ENCODE results near the gene DMRT3.

DNA sequence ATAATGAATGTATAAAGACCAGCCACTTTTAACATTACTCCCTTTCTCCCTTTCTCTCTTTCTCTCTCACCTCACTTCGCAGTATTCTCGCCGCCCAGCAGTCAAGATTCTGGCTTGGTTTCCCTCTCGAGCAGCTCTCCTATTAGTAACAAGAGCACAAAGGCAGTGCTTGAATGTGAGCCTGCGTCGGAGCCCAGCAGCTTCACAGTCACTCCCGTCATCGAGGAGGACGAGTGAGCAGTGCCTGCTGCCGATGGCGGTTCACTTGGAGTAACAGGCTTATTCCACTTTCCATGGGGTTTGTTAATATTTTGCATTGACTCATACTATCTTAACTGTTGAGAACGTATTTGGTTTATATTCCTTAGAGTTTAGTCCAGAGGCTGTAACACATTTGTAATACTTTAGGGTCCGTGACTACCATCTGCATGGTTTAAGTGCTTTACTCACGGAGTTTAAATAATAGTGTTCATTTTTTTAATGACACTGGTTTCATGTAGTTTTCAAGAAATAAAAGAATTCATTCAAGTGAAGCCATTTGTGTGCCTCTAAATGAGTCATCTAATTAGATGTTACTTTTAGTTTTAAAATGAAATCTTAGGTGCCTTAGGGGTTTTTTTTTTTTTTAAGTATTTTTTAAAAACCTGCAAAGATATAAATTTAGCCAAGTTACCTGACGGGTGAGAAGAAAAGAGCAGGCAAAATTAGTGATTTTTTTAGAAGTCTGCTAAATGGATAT lies 8.4 kb upstream of the DMRT3 start:
- TF ChIP-seq, protein P1, sequence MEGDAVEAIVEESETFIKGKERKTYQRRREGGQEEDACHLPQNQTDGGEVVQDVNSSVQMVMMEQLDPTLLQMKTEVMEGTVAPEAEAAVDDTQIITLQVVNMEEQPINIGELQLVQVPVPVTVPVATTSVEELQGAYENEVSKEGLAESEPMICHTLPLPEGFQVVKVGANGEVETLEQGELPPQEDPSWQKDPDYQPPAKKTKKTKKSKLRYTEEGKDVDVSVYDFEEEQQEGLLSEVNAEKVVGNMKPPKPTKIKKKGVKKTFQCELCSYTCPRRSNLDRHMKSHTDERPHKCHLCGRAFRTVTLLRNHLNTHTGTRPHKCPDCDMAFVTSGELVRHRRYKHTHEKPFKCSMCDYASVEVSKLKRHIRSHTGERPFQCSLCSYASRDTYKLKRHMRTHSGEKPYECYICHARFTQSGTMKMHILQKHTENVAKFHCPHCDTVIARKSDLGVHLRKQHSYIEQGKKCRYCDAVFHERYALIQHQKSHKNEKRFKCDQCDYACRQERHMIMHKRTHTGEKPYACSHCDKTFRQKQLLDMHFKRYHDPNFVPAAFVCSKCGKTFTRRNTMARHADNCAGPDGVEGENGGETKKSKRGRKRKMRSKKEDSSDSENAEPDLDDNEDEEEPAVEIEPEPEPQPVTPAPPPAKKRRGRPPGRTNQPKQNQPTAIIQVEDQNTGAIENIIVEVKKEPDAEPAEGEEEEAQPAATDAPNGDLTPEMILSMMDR (IDR thresholded peaks at IDR 0.05): no peak
- TF ChIP-seq EP300 (IDR thresholded peaks at IDR 0.05) (no peak), POLR2A (IDR thresholded peaks at IDR 0.05) (no peak)
